ENCODE data around the gene CHIC2.
"Not testable (repeated sequence)": the region's sequence is repeated elsewhere in the genome, so short reads cannot be mapped to it uniquely, and the experiment has no call there.

The CHIC2 gene

GRCh38 chr4:54055494-54055893 is 8.9 kb downstream of the CHIC2 start:
- peaks cover 19% of the 10 kb centered on the region for H3K36me3 Mint-ChIP-seq (ENCODE audit: low read depth)
- H3K9me3 Mint-ChIP-seq, result no peaks in the 10 kb centered on the region
- no peak overlapping the region for H3K27ac Mint-ChIP-seq
- H3K4me3 Mint-ChIP-seq, result no peak overlapping the region
- no peaks in the 10 kb centered on the region for H3K27me3 Mint-ChIP-seq
- peaks cover 76% of the 10 kb centered on the region for H3K4me1 Mint-ChIP-seq (ENCODE audit: low read depth)

- Mint-ChIP-seq H3K4me3 (no peak overlapping the region), H3K27ac (no peak overlapping the region), H3K36me3 (ENCODE audit: low read depth) (peaks cover 12% of the 10 kb centered on the region), H3K4me1 (ENCODE audit: low read depth) (peaks cover 76% of the 10 kb centered on the region), H3K27me3 (no peaks in the 10 kb centered on the region), H3K9me3 (no peaks in the 10 kb centered on the region)
Measured at GRCh38 chr4:54054501-54054900, 9.9 kb downstream of the CHIC2 start.

DNA sequence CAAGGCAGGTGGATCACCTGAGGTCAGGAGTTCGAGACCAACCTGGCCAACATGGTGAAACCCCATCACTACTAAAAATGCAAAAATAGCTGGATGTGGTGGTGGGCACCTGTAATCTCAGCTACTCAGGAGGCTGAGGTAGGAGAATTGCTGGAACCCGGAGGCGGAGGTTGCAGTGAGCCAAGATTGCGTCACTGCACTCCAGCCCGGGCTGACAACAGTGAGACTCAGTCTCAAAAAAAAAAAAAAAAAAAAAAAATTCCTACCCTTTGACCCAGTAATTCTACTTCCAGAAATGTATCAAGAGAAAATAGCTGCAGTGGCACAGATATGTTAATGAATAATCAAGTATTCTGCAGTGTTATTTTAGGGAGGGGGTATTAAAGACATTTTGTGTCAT is 11.1 kb downstream of the CHIC2 start:
- peaks cover 14% of the 10 kb centered on the region for H3K36me3 Mint-ChIP-seq (ENCODE audit: low read depth)
- H3K9me3 Mint-ChIP-seq, H3K27me3 Mint-ChIP-seq, H3K27ac Mint-ChIP-seq, H3K4me3 Mint-ChIP-seq: not testable (repeated sequence)
- H3K4me1 Mint-ChIP-seq (ENCODE audit: low read depth), result peaks cover 70% of the 10 kb centered on the region

DNA sequence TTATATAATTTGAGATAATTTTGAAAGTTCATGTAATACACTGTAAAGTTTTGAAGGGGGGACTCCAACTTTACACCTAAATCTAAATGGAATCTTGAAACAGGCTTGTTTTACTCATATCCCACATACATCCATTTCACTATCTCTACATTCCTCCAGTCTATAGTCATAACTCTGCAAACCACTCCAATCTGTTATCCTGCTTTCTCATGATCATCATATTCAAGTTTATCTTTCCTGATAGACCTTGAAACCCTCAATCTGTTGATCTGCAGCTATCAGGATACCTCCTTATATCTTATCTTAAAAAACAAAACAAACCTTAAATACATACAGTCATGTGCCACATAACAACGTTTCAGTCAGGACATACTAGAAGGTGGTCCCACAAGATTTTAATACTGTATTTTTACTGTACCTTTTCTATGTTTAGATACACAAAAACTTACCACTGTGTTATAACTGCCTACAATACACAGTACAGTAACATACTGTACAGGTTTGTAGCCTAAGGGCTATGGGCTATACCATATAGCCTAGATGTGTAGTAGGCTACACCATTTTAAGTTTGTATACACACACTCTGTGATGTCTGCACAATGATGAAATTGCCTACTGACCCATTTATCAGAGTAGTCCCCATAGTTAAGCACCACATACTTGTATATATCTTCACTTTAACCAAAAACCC is 14.0 kb downstream of the CHIC2 start:
- H3K4me3 Mint-ChIP-seq, result no peak overlapping the region
- H3K36me3 Mint-ChIP-seq (ENCODE audit: low read depth), result peaks cover 15% of the 10 kb centered on the region
- peaks cover 44% of the 10 kb centered on the region for H3K4me1 Mint-ChIP-seq (ENCODE audit: low read depth)
- no peaks in the 10 kb centered on the region for H3K27me3 Mint-ChIP-seq
- H3K9me3 Mint-ChIP-seq, result no peaks in the 10 kb centered on the region
- no peak overlapping the region for H3K27ac Mint-ChIP-seq

DNA sequence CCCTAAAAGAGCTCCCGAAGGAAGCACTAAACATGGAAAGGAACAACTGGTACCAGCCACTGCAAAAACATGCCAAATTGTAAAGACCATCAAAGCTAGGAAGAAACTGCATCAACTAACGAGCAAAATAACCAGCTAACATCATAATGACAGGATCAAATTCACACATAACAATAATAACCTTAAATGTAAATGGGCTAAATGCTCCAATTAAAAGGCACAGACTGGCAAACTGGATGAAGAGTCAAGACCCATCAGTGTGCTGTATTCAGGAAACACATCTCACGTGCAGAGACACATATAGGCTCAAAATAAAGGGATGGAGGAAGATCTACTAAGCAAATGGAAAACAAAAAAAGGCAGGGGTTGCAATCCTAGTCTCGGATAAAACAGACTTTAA is 20.8 kb downstream of the CHIC2 start:
- peaks cover 24% of the 10 kb centered on the region for H3K4me1 Mint-ChIP-seq (ENCODE audit: low read depth)
- peaks cover 38% of the 10 kb centered on the region for H3K36me3 Mint-ChIP-seq (ENCODE audit: low read depth)
- not testable (repeated sequence) for H3K27ac Mint-ChIP-seq, H3K4me3 Mint-ChIP-seq, H3K27me3 Mint-ChIP-seq, H3K9me3 Mint-ChIP-seq

- H3K27ac Mint-ChIP-seq, result no peak overlapping the region
- H3K36me3 Mint-ChIP-seq (ENCODE audit: low read depth), result peaks cover 32% of the 10 kb centered on the region
- H3K4me1 Mint-ChIP-seq (ENCODE audit: low read depth), result peaks cover 24% of the 10 kb centered on the region
- H3K4me3 Mint-ChIP-seq, result no peak overlapping the region
- H3K27me3 Mint-ChIP-seq, result no peaks in the 10 kb centered on the region
- H3K9me3 Mint-ChIP-seq, result no peaks in the 10 kb centered on the region
Measured at GRCh38 chr4:54041933-54042332, 22.5 kb downstream of the CHIC2 start.

DNA sequence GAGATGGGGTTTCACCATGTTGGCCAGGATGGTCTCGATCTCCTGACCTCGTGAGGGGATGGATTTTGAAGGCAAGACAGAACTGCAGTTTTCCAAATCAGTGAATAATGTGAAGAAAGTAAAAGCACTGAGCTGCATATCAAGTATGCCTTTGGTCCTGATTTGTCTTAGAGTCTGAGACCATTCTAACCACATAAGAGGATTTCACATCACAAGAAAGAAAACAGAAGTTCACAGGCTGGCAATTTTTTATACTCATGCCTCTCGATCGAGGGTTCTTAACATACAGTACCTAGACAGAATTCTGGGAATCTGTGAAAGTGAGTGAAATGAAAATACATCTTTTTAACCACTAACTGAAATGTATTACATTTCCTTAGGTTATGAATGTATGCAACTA is 23.3 kb downstream of the CHIC2 start:
- H3K4me3 Mint-ChIP-seq, result no peak overlapping the region
- peaks cover 32% of the 10 kb centered on the region for H3K4me1 Mint-ChIP-seq (ENCODE audit: low read depth)
- H3K36me3 Mint-ChIP-seq (ENCODE audit: low read depth), result peaks cover 39% of the 10 kb centered on the region
- H3K27me3 Mint-ChIP-seq, result no peaks in the 10 kb centered on the region
- H3K9me3 Mint-ChIP-seq, result no peaks in the 10 kb centered on the region
- H3K27ac Mint-ChIP-seq, result no peak overlapping the region

- H3K27me3 Mint-ChIP-seq, result no peaks in the 10 kb centered on the region
- peaks cover 50% of the 10 kb centered on the region for H3K36me3 Mint-ChIP-seq (ENCODE audit: low read depth)
- H3K4me1 Mint-ChIP-seq (ENCODE audit: low read depth), result peaks cover 50% of the 10 kb centered on the region
- no peaks in the 10 kb centered on the region for H3K9me3 Mint-ChIP-seq
- H3K27ac Mint-ChIP-seq, result no peak overlapping the region
- H3K4me3 Mint-ChIP-seq, result no peak overlapping the region
Measured at GRCh38 chr4:54038056-54038455, 26.3 kb downstream of the CHIC2 start.

DNA sequence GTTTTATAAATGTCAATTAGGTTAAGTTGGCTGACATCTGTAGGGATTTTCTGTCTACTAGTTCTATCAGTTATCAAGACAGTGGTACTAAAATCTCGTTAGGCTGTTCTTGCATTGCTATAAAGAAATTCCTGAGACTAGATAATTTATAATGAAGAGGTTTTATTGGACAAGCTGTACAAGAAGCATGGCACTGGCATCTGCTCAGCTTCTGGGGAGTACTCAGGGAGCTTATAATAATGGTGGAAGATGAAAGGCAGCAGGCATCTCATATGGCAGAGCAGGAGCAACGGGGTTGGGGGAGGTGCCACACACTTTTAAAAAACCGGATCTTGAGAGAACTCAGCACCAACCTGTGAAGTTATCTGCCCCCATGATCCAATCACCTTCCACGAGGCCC is 28.2 kb downstream of the CHIC2 start:
- Mint-ChIP-seq H3K36me3 (ENCODE audit: low read depth) (peaks cover 48% of the 10 kb centered on the region), H3K27me3 (no peaks in the 10 kb centered on the region), H3K27ac (no peak overlapping the region), H3K4me1 (ENCODE audit: low read depth) (peaks cover 48% of the 10 kb centered on the region), H3K9me3 (no peaks in the 10 kb centered on the region), H3K4me3 (no peak overlapping the region)

- H3K27ac Mint-ChIP-seq, result no peak overlapping the region
- H3K36me3 Mint-ChIP-seq (ENCODE audit: low read depth), result peaks cover 37% of the 10 kb centered on the region
Measured at GRCh38 chr4:54032558-54033135, 31.8 kb downstream of the CHIC2 start.

GRCh38 chr4:54027311-54027710 is 37.1 kb downstream of the CHIC2 start:
- H3K27me3 Mint-ChIP-seq, result no peaks in the 10 kb centered on the region
- no peak overlapping the region for H3K27ac Mint-ChIP-seq
- peaks cover 4% of the 10 kb centered on the region for H3K36me3 Mint-ChIP-seq (ENCODE audit: low read depth)
- H3K9me3 Mint-ChIP-seq, result no peaks in the 10 kb centered on the region
- H3K4me3 Mint-ChIP-seq, result no peak overlapping the region
- peaks cover 27% of the 10 kb centered on the region for H3K4me1 Mint-ChIP-seq (ENCODE audit: low read depth)

More at GRCh38 chr4:54032558-54033135, 31.8 kb downstream of the CHIC2 start:
- no peaks in the 10 kb centered on the region for H3K27me3 Mint-ChIP-seq
- H3K4me3 Mint-ChIP-seq, result no peak overlapping the region
- no peaks in the 10 kb centered on the region for H3K9me3 Mint-ChIP-seq
- peaks cover 48% of the 10 kb centered on the region for H3K4me1 Mint-ChIP-seq (ENCODE audit: low read depth)

- Mint-ChIP-seq H3K4me3 (no peak overlapping the region), H3K27me3 (no peaks in the 10 kb centered on the region), H3K27ac (no peak overlapping the region), H3K36me3 (ENCODE audit: low read depth) (peaks cover 4% of the 10 kb centered on the region), H3K4me1 (ENCODE audit: low read depth) (peaks cover 24% of the 10 kb centered on the region), H3K9me3 (no peaks in the 10 kb centered on the region)
Measured at GRCh38 chr4:54025582-54025981, 38.8 kb downstream of the CHIC2 start.

DNA sequence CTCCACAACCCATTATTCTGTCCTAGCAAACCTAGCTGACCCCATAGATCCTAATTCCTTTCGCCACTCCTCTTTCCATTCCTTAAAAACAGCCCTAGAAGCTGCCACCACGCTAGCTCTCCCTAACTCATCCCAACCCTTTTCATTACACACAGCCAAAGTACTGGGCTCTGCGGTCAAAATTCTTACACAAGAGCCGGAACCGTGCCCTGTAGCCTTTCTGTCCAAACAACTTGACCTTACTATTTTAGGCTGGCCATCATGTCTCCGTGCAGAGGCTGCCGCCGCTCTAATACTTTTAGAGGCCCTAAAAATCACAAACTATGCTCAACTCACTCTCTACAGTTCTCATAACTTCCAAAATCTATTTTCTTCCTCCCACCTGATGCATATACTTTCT is 41.4 kb downstream of the CHIC2 start:
- not testable (repeated sequence) for H3K27ac Mint-ChIP-seq; H3K27me3 Mint-ChIP-seq; H3K4me3 Mint-ChIP-seq; H3K9me3 Mint-ChIP-seq; H3K36me3 Mint-ChIP-seq (ENCODE audit: low read depth)
- H3K4me1 Mint-ChIP-seq (ENCODE audit: low read depth), result peaks cover 14% of the 10 kb centered on the region

- Mint-ChIP-seq H3K4me1 (ENCODE audit: low read depth) (peaks cover 4% of the 10 kb centered on the region), H3K27ac (no peak overlapping the region), H3K36me3 (ENCODE audit: low read depth) (peaks cover 9% of the 10 kb centered on the region), H3K4me3 (no peak overlapping the region), H3K27me3 (no peaks in the 10 kb centered on the region), H3K9me3 (no peaks in the 10 kb centered on the region)
Measured at GRCh38 chr4:54017974-54018373, 46.4 kb downstream of the CHIC2 start.

DNA sequence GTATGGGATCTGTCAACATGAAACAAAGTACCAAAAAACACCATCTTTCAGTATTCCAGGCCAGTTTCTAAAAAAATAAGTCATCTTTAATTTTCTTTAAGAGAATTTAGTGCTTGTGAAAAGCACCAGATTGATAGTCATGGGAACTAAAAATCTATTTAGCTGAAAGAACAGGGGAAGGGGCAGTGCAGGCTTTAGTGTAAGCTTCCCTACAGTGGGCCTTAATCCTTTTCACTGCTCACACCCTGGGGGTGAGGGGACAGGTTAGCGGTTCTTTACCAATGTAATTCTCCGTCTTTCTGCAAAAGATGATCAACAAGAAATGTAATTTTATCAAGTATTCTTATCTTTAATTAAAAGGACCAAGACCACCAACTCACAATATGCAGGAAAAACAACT is 47.1 kb downstream of the CHIC2 start:
- no peaks in the 10 kb centered on the region for H3K27me3 Mint-ChIP-seq
- no peak overlapping the region for H3K27ac Mint-ChIP-seq
- peaks cover 15% of the 10 kb centered on the region for H3K36me3 Mint-ChIP-seq (ENCODE audit: low read depth)
- H3K9me3 Mint-ChIP-seq, result no peaks in the 10 kb centered on the region
- peaks cover 4% of the 10 kb centered on the region for H3K4me1 Mint-ChIP-seq (ENCODE audit: low read depth)
- no peak overlapping the region for H3K4me3 Mint-ChIP-seq

DNA sequence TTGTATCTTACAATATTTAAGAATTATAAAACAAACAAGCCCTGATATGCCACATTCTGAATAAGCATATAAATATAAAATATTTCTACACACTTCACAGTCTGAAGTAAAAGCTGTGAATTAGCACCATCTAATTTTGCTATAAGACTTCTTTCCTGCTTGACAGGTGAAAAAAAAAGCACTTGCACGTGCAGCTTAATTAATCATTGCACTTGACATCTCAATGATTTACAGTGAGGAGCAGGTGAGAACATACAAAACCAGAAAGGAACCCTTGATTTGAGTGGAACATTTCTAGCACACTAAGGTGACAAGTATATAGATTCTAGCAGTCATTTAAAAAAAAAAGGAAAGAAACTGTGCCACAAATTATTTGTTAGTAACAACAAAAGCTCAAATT is 47.9 kb downstream of the CHIC2 start:
- Mint-ChIP-seq H3K9me3 (no peaks in the 10 kb centered on the region), H3K36me3 (ENCODE audit: low read depth) (peaks cover 15% of the 10 kb centered on the region), H3K4me1 (ENCODE audit: low read depth) (peaks cover 4% of the 10 kb centered on the region), H3K4me3 (no peak overlapping the region), H3K27ac (no peak overlapping the region), H3K27me3 (no peaks in the 10 kb centered on the region)
